Measurements from ENCODE around the gene CHRDL2. TPM values are rescaled to one million over a fixed set of nuclear protein-coding genes. Genes with fewer than 3 reads are reported as not detected.

CHRDL2 gene
- total RNA-seq, 1 experiment from 2014 or later: 7.7 TPM

DNA sequence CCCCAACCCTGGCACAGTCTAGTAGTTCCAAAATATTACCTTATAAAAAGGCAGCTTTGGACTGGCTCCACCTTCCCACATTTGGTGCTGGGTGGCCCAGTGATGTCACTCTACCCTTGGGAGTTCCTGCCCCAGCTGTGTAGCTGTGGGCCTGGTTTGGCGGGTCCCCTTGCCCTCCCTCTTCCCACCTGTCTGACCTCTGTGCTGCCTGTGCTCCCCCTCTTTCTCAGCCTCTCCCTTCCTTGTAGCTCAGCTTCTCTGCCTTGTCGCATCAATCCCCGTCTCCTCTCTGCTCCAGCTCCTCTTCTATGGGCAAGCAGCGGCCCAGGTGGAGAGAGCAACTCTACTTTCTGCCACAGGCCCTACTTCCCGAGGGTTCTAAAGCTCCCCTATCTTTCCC is 54.6 kb downstream of the CHRDL2 start:
- no peak for DNase-seq (ENCODE audit: low spot score)
- no TSS peak for BruUV-seq (replicated peaks)

DNA sequence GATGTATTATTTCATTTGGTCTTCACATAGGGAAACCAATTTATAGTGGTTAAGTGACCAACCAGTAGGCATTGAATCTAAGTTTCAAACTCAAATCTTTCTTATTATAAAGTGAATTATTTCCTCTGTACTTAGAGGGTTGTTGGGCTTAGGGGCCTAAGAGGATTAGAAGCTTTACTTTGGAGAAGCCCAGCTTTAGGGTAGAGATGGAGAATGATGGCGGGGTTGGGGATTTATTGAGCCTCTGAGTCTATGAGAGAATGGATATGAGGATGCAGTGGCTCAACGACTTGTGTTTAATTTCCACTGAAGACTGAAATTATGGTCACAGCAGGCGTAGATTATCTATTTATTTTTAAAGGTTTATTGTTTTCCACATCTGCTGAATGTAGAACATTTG is 55.5 kb downstream of the CHRDL2 start:
- DNase-seq (ENCODE audit: low spot score): no peak

More for the DNA sequence above, 54.6 kb downstream of the CHRDL2 start:
- Histone ChIP-seq H3K27ac (ENCODE audit: low read depth, low read length, poor library complexity, severe bottlenecking) (no peak overlapping the region), H3K36me3 (ENCODE audit: insufficient read depth, low read length, poor library complexity, severe bottlenecking) (no peaks in the 10 kb centered on the region), H3K4me1 (ENCODE audit: insufficient read depth, low read length, poor library complexity, severe bottlenecking) (peaks cover 9% of the 10 kb centered on the region), H3K27me3 (replicated peaks; ENCODE audit: insufficient read depth, low read depth, low read length, poor library complexity) (no peaks in the 10 kb centered on the region), H3K4me3 (ENCODE audit: low read depth, low read length, poor library complexity, severe bottlenecking) (no peak overlapping the region), H3K9me3 (ENCODE audit: low read depth, low read length, poor library complexity, severe bottlenecking) (no peaks in the 10 kb centered on the region)
- POLR2A ChIA-PET (ENCODE audit: low non-redundant PET): no interaction called here
- TF ChIP-seq CTCF (conservative IDR thresholded peaks at IDR 0.05; ENCODE audit: low read depth, low read length) (no peak), EZH2 (IDR thresholded peaks at IDR 0.05; ENCODE audit: borderline replicate concordance, low read depth, low read length, poor library complexity, severe bottlenecking) (no peak)
- intact Hi-C loops (cut with micrococcal nuclease; ENCODE audit: unreplicated experiment): no loop called here
- CTCF ChIA-PET: no interaction called here

GRCh38 chr11:74673693-74674360 is 57.4 kb downstream of the CHRDL2 start:
- Histone ChIP-seq H3K4me3 (ENCODE audit: low read depth, low read length, poor library complexity, severe bottlenecking) (no peak overlapping the region), H3K4me1 (ENCODE audit: insufficient read depth, low read length, poor library complexity, severe bottlenecking) (peaks cover 9% of the 10 kb centered on the region), H3K27me3 (replicated peaks; ENCODE audit: insufficient read depth, low read depth, low read length, poor library complexity) (no peaks in the 10 kb centered on the region), H3K9me3 (ENCODE audit: low read depth, low read length, poor library complexity, severe bottlenecking) (no peaks in the 10 kb centered on the region), H3K27ac (ENCODE audit: low read depth, low read length, poor library complexity, severe bottlenecking) (peak overlapping the region; percentile 16), H3K36me3 (ENCODE audit: insufficient read depth, low read length, poor library complexity, severe bottlenecking) (no peaks in the 10 kb centered on the region)
- BruUV-seq (replicated peaks): no TSS peak
- DNase-seq (ENCODE audit: low spot score): no peak
- ChIA-PET POLR2A (ENCODE audit: low non-redundant PET) (no interaction called here), CTCF (interaction anchor here (0.7 kb wide), 1 partner anchor 28 kb away, joined by 8 read pairs; no protein-coding TSS in a partner anchor)
- intact Hi-C loops (cut with micrococcal nuclease; ENCODE audit: unreplicated experiment): no loop called here
- TF ChIP-seq CTCF (conservative IDR thresholded peaks at IDR 0.05; ENCODE audit: low read depth, low read length) (no peak), EZH2 (IDR thresholded peaks at IDR 0.05; ENCODE audit: borderline replicate concordance, low read depth, low read length, poor library complexity, severe bottlenecking) (no peak)

More for the DNA sequence above, 55.5 kb downstream of the CHRDL2 start:
- ChIA-PET POLR2A (ENCODE audit: low non-redundant PET) (no interaction called here), CTCF (no interaction called here)
- Histone ChIP-seq H3K27me3 (replicated peaks; ENCODE audit: insufficient read depth, low read depth, low read length, poor library complexity) (no peaks in the 10 kb centered on the region), H3K9me3 (ENCODE audit: low read depth, low read length, poor library complexity, severe bottlenecking) (no peaks in the 10 kb centered on the region), H3K36me3 (ENCODE audit: insufficient read depth, low read length, poor library complexity, severe bottlenecking) (no peaks in the 10 kb centered on the region), H3K4me1 (ENCODE audit: insufficient read depth, low read length, poor library complexity, severe bottlenecking) (peaks cover 9% of the 10 kb centered on the region), H3K4me3 (ENCODE audit: low read depth, low read length, poor library complexity, severe bottlenecking) (no peak overlapping the region), H3K27ac (ENCODE audit: low read depth, low read length, poor library complexity, severe bottlenecking) (no peak overlapping the region)
- TF ChIP-seq EZH2 (IDR thresholded peaks at IDR 0.05; ENCODE audit: borderline replicate concordance, low read depth, low read length, poor library complexity, severe bottlenecking): no peak
- no peak for TF ChIP-seq CTCF (conservative IDR thresholded peaks at IDR 0.05; ENCODE audit: low read depth, low read length)
- no TSS peak for BruUV-seq (replicated peaks)
- intact Hi-C loops (cut with micrococcal nuclease; ENCODE audit: unreplicated experiment): no loop called here

All from A673 (cell line).